IPS DF 4.7 (cell line): Measurements from ENCODE around the gene PRKX.
"Not testable (repeated sequence)": the region's sequence is repeated elsewhere in the genome, so short reads cannot be mapped to it uniquely, and the experiment has no call there.

Source experiments
- DNase-seq: peaks from one replicate; pipeline ENCODE4 v3.0.0-alpha.2; 2013; ENCODE audit warnings: low spot score; ENCODE audit errors: extremely low read depth

The PRKX gene

GRCh38 chrX:3713225-3713936 is at the start of gene PRKX:
Gene PRKX (minus strand): TSS chrX:3713649. CDS start chrX:3713253, 396 bp downstream.
- no peak for DNase-seq

GRCh38 chrX:3763111-3763510 is 49.7 kb upstream of the PRKX start:
- DNase-seq, result no peak

- no peak for DNase-seq
Measured at GRCh38 chrX:3757510-3758025, 44.1 kb upstream of the PRKX start.

GRCh38 chrX:3748052-3748559 is 34.7 kb upstream of the PRKX start:
- DNase-seq, result no peak

GRCh38 chrX:3743801-3744439 is 30.5 kb upstream of the PRKX start:
- no peak for DNase-seq

- DNase-seq, result not testable (repeated sequence)
Measured at GRCh38 chrX:3740946-3741345, 27.5 kb upstream of the PRKX start.

GRCh38 chrX:3738509-3738908 is 25.1 kb upstream of the PRKX start:
- DNase-seq, result no peak

- DNase-seq, result not testable (repeated sequence)
Measured at GRCh38 chrX:3736536-3736935, 23.1 kb upstream of the PRKX start.

GRCh38 chrX:3735891-3736290 is 22.4 kb upstream of the PRKX start:
- not testable (repeated sequence) for DNase-seq

- not testable (repeated sequence) for DNase-seq
Measured at GRCh38 chrX:3734456-3734855, 21.0 kb upstream of the PRKX start.

- no peak for DNase-seq
Measured at GRCh38 chrX:3733043-3733430, 19.6 kb upstream of the PRKX start.

GRCh38 chrX:3732326-3733042 is 19.0 kb upstream of the PRKX start:
- DNase-seq, result not testable (repeated sequence)

- no peak for DNase-seq
Measured at GRCh38 chrX:3728454-3728853, 15.0 kb upstream of the PRKX start.

GRCh38 chrX:3723460-3723859 is 10.0 kb upstream of the PRKX start:
- not testable (repeated sequence) for DNase-seq

- no peak for DNase-seq
Measured at GRCh38 chrX:3717742-3718420, 4.4 kb upstream of the PRKX start.

GRCh38 chrX:3715921-3716320 is 2.5 kb upstream of the PRKX start:
- no peak for DNase-seq

GRCh38 chrX:3714706-3715479 is 1.4 kb upstream of the PRKX start:
- DNase-seq, result not testable (repeated sequence)

GRCh38 chrX:3713937-3714434 is 537 bp upstream of the PRKX start:
- no peak for DNase-seq

GRCh38 chrX:3712870-3713224 is 602 bp downstream of the PRKX start:
- DNase-seq, result no peak

GRCh38 chrX:3712051-3712869 is 1.2 kb downstream of the PRKX start:
- DNase-seq, result no peak
